K562 (cell line): Measurements from ENCODE around the gene KAZN. TPM values are rescaled to one million over a fixed set of nuclear protein-coding genes. Genes with fewer than 3 reads are reported as not detected.

Experiments used
- ATAC-seq: fragments of 200-7000 bp; cut with Tn5 transposase; 3 replicates; pipeline ENCODE4 v1.9.1; 2020; ENCODE audit warnings: moderate library complexity
- BruUV-seq: library from RNA; stranded (reverse); fragments of 400-500 nt; replicated peaks from 2 replicates; lab custom pipeline; 2021; lab: Mats Ljungman, UMichigan
- CTCF ChIA-PET: fragments of 300-600 bp; formaldehyde crosslinking; extraction: SDS; loops from one replicate; lab custom pipeline; 2021; ENCODE audit warnings: low intra/inter-chr PET ratio; lab: Yijun Ruan, JAX
- POLR2A ChIA-PET: fragments of 300-600, 350-650 bp; sonication (Branson Sonifier 250); formaldehyde crosslinking; extraction: SDS; loops from one replicate; lab custom pipeline; 2021; ENCODE audit warnings: antibody characterized with exemption, inconsistent platforms; lab: Yijun Ruan, JAX
- DNase-seq, 4 experiments: peaks; one replicate each; pipeline versions ENCODE4 v3.0.0 to v3.0.0-alpha.2; 2011 to 2018; ENCODE audit warnings: low spot score in 3 of 4, mixed read lengths in 3 of 4; ENCODE audit errors: extremely low read depth in 1 of 4
- FAIRE-seq: peaks from 2 replicates; lab custom pipeline; 2011; peaks lifted over from hg19 to GRCh38; lab: Jason Lieb, UNC
- H2AFZ ChIP-seq: 2 replicates; pipeline ENCODE4 v1.6.0; 2011; ENCODE audit warnings: low read depth, low read length, control low read depth, inconsistent platforms
- H3K27ac ChIP-seq: fragments of 200-600 bp; 3 replicates; pipeline ENCODE4 v1.8.0; 2011; ENCODE audit warnings: low read depth, mild to moderate bottlenecking, control low read depth, inconsistent platforms, low read length, moderate library complexity, mixed read lengths; ENCODE audit errors: extremely low read depth
- H3K27me3 ChIP-seq, 2 experiments: fragments of 300-600 bp in 1 of 2; 2 replicates in 1 of 2; 3 replicates in 1 of 2; pipeline versions ENCODE4 v1.6.0 to v1.8.0; 2011; ENCODE audit warnings: inconsistent platforms in 2 of 2, low read length in 2 of 2, mild to moderate bottlenecking in 1 of 2, mixed read lengths in 1 of 2, moderate library complexity in 1 of 2; ENCODE audit not compliant: control insufficient read depth in 2 of 2, insufficient read depth in 2 of 2
- H3K36me3 ChIP-seq: fragments of 300-600 bp; 3 replicates; pipeline ENCODE4 v1.8.0; 2011; ENCODE audit warnings: mild to moderate bottlenecking, low read length, inconsistent platforms; ENCODE audit not compliant: control insufficient read depth, insufficient read depth
- H3K4me1 ChIP-seq, 2 experiments: fragments of 200-600 bp in 1 of 2; replicated peaks in 1 of 2; 2 replicates in 1 of 2; 3 replicates in 1 of 2; pipeline versions ENCODE4 v1.5.1 to v1.8.0; 2011; ENCODE audit warnings: inconsistent platforms in 2 of 2, low read length in 2 of 2, mild to moderate bottlenecking in 1 of 2, mixed read lengths in 1 of 2, moderate library complexity in 1 of 2; ENCODE audit not compliant: control insufficient read depth in 2 of 2, insufficient read depth in 2 of 2
- H3K4me2 ChIP-seq: 2 replicates; pipeline ENCODE4 v1.6.1; 2011; ENCODE audit warnings: low read length, control low read depth, inconsistent platforms, mixed read lengths; ENCODE audit not compliant: insufficient read depth
- H3K4me3 ChIP-seq: fragments of 200-600 bp; sonication (generic), shearing (Covaris generic); 2 replicates; pipeline ENCODE4 v1.5.1; 2016; ENCODE audit warnings: control low read depth, inconsistent platforms
- H3K79me2 ChIP-seq: fragments of 200-600 bp; 3 replicates; pipeline ENCODE4 v1.8.0; 2011; ENCODE audit warnings: low read length, inconsistent platforms; ENCODE audit not compliant: control insufficient read depth, insufficient read depth
- H3K9ac ChIP-seq, 2 experiments: 2 replicates each; pipeline versions ENCODE4 v1.6.0 to v1.6.1; 2011; ENCODE audit warnings: low read depth in 2 of 2, low read length in 2 of 2, control low read depth in 1 of 2, inconsistent platforms in 1 of 2, mild to moderate bottlenecking in 1 of 2, mixed read lengths in 1 of 2; ENCODE audit not compliant: insufficient read depth in 1 of 2
- H3K9me1 ChIP-seq: one replicate; pipeline ENCODE4 v1.6.0; 2011; ENCODE audit warnings: inconsistent platforms, mild to moderate bottlenecking, low read length, moderate library complexity; ENCODE audit not compliant: control insufficient read depth, insufficient read depth
- H3K9me3 ChIP-seq: replicated peaks from 2 replicates; pipeline ENCODE4 v1.5.1; 2011; ENCODE audit warnings: low read depth, low read length, inconsistent platforms; ENCODE audit not compliant: control insufficient read depth, insufficient read depth
- H4K20me1 ChIP-seq: replicated peaks from 2 replicates; pipeline ENCODE4 v1.6.1; 2011; ENCODE audit warnings: low read length, inconsistent platforms, mixed read lengths; ENCODE audit not compliant: control insufficient read depth, insufficient read depth
- FOS ChIP-seq: IDR thresholded peaks from 3 replicates; pipeline ENCODE4 v1.6.1; 2011; ENCODE audit not compliant: insufficient read length; ENCODE audit errors: extremely low read depth
- LCOR ChIP-seq: sonication (generic); formaldehyde crosslinking; IDR thresholded peaks from 2 replicates; pipeline ENCODE4 v1.8.0; 2022; ENCODE audit warnings: mild to moderate bottlenecking, missing genetic modification reagents
- SPI1 ChIP-seq: IDR thresholded peaks from 2 replicates; pipeline ENCODE4 v1.6.1; 2011; ENCODE audit warnings: low read depth, low read length, control low read depth, borderline replicate concordance
- WGBS: fragments of 100-300 bp; shearing (Covaris generic); methylation state at CpG from one replicate; pipeline ENCODE4 v1.1.6; 2016; ENCODE audit warnings: low coverage, mixed read lengths; ENCODE audit not compliant: insufficient coverage; ENCODE audit errors: missing lambda C conversion rate; 5-methylcytosine and 5-hydroxymethylcytosine counted together
- in situ Hi-C: fragments of 300-500 bp; cut with MboI; formaldehyde crosslinking; loops from 4 replicates; pipeline ENCODE4 v1.15.0; 2018; ENCODE audit warnings: inconsistent platforms, mixed read lengths
- intact Hi-C: fragments of 100-400 bp; cut with micrococcal nuclease; formaldehyde crosslinking; loops from 2 replicates; pipeline ENCODE4 v1.14.2; 2022
- polyA plus RNA-seq, 8 experiments: library from polyadenylated mRNA; depleted of rRNA in 4 of 8; stranded (reverse) in 5 of 8; unstranded in 3 of 8; fragments of >200 nt; fragmentation: Nextera tagmentation in 2 of 8; fragmentation: Illumina TruSeq in 1 of 8; extraction: Ambion mirVana in 2 of 8; extraction: Trizol in 1 of 8; gene quantifications; 2 replicates each; pipeline versions ENCODE4 v1.2.1 to v1.2.3, GENCODE V29; 2011 to 2014; ENCODE audit warnings: inconsistent platforms in 1 of 8, missing spikeins in 1 of 8
- total RNA-seq, 7 experiments: library from RNA; depleted of rRNA in 6 of 7; stranded (reverse); fragments of >200 nt in 6 of 7; fragmentation: Illumina TruSeq in 2 of 7; extraction: Trizol in 2 of 7; gene quantifications; 2 replicates each; pipeline versions ENCODE4 v1.2.1 to v1.2.3, GENCODE V29; 2011 to 2021; ENCODE audit warnings: low replicate concordance in 1 of 7
- TF ChIP-seq, protein P1 (sequence below): sonication (generic); formaldehyde crosslinking; IDR thresholded peaks from 2 replicates; pipeline ENCODE4 v1.8.0; 2022; ENCODE audit warnings: missing genetic modification reagents, mild to moderate bottlenecking, moderate library complexity, borderline replicate concordance

Gene KAZN
- total and polyA plus RNA-seq, 9 of the 15 experiments (the other 6 are each of a cell fraction or from before 2014, with no cell fraction given) = 2.1 to 21.6 (median 5.4) TPM

DNA sequence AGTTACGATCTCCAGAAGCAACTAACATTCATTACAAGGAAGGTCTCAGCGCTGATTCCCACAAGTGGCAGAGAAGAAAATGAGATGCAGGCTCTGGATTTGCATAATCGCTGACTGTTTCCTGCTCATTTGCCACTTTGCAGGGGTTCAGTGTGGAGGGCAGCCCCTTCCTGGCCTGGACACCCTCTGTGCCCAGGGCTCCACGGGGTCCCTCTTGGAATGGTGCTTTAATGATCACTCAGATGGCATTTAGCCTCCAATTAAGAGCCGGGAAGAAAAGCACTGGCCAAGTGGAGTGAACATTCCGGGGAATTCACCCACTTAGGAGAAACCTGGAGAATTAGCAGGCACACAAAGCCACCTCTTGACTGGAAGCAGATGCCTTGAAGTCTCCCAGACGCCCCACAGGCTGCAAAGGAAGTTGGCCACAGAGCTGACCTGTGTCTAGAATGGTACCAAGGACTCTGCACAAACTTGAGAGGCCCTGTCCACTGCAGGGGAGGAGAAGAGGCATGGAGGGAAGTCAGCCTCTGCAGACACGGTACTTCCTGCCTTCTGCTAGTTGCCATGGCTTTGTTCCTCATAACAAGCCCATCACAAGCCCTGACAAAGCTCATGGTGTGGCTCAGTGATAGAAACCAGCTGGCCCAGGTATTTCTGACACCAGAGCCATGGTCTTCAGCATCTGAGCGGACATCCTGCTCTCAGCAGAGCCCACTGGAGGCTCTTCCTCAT, 157.2 kb downstream of the KAZN start:
- Histone ChIP-seq H3K79me2 (no peaks in the 10 kb centered on the region), H2AFZ (no peak overlapping the region), H3K4me2 (no peak overlapping the region), H3K9me1 (no peaks in the 10 kb centered on the region), H3K9me3 (no peaks in the 10 kb centered on the region; the same call in none of the 2 replicates), H3K36me3 (no peaks in the 10 kb centered on the region), H3K9ac (no peak overlapping the region), H4K20me1 (no peaks in the 10 kb centered on the region), H3K27ac (no peak overlapping the region), H3K4me3 (no peak overlapping the region), H3K4me1 (no peaks in the 10 kb centered on the region; a peak in 1 of 5 replicates), H3K27me3 (peaks cover 32 to 60% of the 10 kb centered on the region in 2 experiments)
- in situ Hi-C loops (no loop called here), intact Hi-C loops (no loop called here)
- FAIRE-seq (no peak), ATAC-seq (peak; percentile 55), DNase-seq (no peak)
- ChIA-PET CTCF (no interaction called here), POLR2A (no interaction called here)
- 5% methylated on average over 9 of the region's 9 CpGs for WGBS
- no TSS peak for BruUV-seq
- TF ChIP-seq SPI1 = peak; percentile 8; the same call in 1 of the 2 replicates
- no peak for TF ChIP-seq LCOR (CRISPR knock-in tag)
- TF ChIP-seq, protein P1, sequence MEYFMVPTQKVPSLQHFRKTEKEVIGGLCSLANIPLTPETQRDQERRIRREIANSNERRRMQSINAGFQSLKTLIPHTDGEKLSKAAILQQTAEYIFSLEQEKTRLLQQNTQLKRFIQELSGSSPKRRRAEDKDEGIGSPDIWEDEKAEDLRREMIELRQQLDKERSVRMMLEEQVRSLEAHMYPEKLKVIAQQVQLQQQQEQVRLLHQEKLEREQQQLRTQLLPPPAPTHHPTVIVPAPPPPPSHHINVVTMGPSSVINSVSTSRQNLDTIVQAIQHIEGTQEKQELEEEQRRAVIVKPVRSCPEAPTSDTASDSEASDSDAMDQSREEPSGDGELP = no peak
- TF ChIP-seq FOS = no peak
